Omental fat pad (tissue), 4 donors: ENCODE measurements around the gene TMEM106A. TPM values are rescaled to one million over a fixed set of nuclear protein-coding genes. Genes with fewer than 3 reads are reported as not detected.
"Not testable (repeated sequence)": the region's sequence is repeated elsewhere in the genome, so short reads cannot be mapped to it uniquely, and the experiment has no call there.

Experiments
- ATAC-seq: fragments of 150-250 bp; one replicate; pipeline ENCODE4 v1.9.1; 2016; ENCODE audit warnings: mild to moderate bottlenecking, moderate library complexity; ENCODE audit not compliant: low FRiP score
- DNase-seq: peaks from one replicate; pipeline ENCODE4 v3.0.0-alpha.2; 2019; ENCODE audit warnings: low spot score
- total RNA-seq, 4 donors: library from RNA; depleted of rRNA; stranded (reverse); fragments of >200 nt; gene quantifications; one replicate each; pipeline ENCODE4 v1.1.0, GENCODE V29; 2016
- TF ChIP-seq, protein P1 (sequence below), 3 donors: fragments of 450-650 bp; IDR thresholded peaks; one replicate each; pipeline ENCODE4 v1.5.1; 2016 to 2017; ENCODE audit warnings: antibody characterized with exemption in 3 of 3, mild to moderate bottlenecking in 3 of 3, moderate library complexity in 2 of 3

The TMEM106A gene, protein sequence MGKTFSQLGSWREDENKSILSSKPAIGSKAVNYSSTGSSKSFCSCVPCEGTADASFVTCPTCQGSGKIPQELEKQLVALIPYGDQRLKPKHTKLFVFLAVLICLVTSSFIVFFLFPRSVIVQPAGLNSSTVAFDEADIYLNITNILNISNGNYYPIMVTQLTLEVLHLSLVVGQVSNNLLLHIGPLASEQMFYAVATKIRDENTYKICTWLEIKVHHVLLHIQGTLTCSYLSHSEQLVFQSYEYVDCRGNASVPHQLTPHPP
- total RNA-seq, result 10 to 100 TPM in 3 of 4 donors, 1 to 10 TPM in 1; 8.9 to 15.1 (median 14.5) TPM

DNA sequence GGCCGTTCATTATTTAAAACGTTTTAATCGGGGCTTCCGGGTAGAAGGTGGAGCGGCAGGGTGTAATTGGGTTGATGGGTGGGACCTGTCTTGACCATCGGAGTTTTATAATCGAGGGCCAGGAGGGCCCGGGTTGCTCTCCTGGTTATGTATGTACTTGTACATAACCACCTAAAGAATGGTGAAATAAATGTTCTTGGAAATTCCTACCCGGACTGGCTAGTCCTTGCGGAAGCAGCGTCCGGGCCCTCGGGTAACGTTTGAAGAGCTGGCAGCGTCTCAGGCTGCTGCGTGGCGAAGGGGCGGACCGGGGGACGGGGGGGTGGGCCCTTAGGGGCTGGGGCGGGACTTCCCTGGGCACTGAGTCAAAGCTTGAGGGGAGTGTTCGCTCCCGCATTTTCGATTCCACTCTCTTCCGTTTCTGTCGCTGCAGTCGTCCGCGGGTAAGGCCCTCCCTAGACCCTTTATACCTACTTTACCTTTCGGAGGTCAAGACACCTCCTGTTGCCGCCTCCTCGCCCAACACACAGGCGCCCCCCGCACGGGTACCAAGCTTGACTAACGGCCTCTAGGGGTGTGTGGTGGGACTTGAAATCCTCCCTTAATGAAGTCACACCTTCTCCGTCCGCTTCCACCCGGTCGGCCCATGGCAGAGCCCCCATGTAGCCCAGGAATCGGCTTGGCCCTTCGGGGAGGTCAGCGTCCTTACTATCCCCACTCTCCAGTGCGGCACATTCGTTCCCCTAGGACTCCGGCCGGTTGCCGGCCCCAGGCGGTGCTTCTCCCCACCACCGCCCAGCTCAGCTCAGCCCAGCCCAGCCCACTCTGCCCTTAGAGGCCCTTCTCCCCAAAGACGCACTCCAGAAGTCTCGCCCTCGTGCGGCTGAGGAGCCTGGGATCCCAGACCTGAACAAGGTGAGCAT is at the start of gene TMEM106A:
Gene TMEM106A, plus strand, starts transcription at position 396 of the 923 bp plus-strand sequence. CDS start 1,167 bp downstream, outside the sequence.
- peak; percentile 93 for ATAC-seq
- TF ChIP-seq, protein P1, sequence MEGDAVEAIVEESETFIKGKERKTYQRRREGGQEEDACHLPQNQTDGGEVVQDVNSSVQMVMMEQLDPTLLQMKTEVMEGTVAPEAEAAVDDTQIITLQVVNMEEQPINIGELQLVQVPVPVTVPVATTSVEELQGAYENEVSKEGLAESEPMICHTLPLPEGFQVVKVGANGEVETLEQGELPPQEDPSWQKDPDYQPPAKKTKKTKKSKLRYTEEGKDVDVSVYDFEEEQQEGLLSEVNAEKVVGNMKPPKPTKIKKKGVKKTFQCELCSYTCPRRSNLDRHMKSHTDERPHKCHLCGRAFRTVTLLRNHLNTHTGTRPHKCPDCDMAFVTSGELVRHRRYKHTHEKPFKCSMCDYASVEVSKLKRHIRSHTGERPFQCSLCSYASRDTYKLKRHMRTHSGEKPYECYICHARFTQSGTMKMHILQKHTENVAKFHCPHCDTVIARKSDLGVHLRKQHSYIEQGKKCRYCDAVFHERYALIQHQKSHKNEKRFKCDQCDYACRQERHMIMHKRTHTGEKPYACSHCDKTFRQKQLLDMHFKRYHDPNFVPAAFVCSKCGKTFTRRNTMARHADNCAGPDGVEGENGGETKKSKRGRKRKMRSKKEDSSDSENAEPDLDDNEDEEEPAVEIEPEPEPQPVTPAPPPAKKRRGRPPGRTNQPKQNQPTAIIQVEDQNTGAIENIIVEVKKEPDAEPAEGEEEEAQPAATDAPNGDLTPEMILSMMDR (IDR thresholded peaks at IDR 0.05), result no peak
- DNase-seq, result peak; percentile 38

DNA sequence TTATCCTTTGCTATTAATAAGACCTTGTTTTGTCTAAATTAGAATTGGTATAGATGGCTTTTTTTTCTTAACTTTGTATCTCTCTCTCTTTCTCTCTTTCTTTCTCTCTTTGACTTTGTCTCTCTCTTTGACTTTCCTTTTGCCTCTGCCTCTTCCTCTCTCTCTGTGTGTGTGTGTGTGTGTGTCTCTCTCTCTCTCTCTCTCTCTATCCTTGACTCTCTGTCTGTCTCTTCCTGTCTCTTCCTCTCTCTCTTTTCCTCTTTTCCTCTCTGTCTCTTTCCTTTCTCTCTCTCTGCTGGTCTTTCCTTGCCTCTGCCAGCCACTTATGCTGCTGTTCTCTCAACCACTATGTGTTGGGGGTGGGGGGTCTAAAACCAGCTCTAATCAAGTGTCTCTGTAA is 45.7 kb upstream of the TMEM106A start:
- DNase-seq, ATAC-seq: not testable (repeated sequence)

DNA sequence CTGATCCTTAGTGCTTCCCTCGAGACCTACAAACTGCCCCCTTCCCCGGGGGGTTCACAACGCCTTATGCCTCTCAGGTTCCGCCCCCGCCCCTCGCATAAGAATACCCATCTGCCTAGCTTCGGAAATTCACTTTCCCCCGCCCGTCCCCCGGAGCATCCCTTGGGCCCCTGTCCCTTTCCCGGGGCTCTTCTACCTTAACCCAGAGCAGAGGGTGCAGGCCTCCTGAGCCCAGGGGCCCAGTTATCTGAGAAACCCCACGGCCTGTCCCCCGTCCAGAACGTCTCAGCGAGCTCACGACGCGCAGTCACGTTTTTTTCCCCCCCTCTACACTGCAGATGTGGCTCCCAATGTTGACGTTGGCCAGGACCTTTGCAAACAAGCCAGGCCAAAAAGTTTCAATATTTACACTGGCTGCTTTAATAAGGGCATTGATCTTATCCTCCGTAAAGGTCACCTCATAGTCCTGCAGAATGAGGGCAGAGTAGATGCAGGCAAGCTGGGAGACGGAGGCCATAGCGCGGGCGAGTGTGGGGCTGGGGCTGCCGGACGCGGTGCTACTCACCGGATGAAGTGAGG is 42.0 kb upstream of the TMEM106A start:
- DNase-seq (no peak), ATAC-seq (peak; percentile 34)
- TF ChIP-seq, protein P1 (IDR thresholded peaks at IDR 0.05), result no peak

DNA sequence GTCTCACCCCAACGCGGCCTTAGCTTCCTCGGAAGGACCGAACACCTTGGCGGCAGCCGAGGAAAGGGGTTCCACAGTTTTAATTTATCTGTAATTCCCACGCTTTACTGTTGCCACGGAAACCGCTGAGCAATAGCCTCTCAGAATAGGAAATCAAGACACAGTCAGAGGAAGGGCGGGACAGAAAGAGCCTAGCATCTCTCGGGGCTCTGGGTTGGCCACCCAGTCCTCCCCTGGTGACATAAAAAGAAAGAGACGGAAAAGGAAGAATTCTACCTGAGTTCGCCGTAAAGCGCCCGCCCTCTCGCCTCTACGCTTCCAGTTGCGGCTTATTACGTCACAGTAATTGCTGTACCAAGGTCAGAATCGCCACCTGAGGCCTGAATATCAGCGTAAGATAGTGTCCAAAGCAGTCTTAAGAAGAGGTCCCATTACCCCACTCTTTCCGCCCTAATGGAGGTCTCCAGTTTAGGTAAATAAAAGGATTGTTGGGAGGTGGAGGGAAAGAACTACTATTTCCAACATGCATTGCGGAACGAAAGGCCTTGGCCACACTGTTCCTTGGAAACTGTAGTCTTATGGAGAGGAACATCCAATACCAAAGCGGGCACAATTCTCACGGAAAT is 41.4 kb upstream of the TMEM106A start:
- TF ChIP-seq, protein P1 (IDR thresholded peaks at IDR 0.05), result no peak
- ATAC-seq (peak; percentile 88), DNase-seq (peak; percentile 61)

DNA sequence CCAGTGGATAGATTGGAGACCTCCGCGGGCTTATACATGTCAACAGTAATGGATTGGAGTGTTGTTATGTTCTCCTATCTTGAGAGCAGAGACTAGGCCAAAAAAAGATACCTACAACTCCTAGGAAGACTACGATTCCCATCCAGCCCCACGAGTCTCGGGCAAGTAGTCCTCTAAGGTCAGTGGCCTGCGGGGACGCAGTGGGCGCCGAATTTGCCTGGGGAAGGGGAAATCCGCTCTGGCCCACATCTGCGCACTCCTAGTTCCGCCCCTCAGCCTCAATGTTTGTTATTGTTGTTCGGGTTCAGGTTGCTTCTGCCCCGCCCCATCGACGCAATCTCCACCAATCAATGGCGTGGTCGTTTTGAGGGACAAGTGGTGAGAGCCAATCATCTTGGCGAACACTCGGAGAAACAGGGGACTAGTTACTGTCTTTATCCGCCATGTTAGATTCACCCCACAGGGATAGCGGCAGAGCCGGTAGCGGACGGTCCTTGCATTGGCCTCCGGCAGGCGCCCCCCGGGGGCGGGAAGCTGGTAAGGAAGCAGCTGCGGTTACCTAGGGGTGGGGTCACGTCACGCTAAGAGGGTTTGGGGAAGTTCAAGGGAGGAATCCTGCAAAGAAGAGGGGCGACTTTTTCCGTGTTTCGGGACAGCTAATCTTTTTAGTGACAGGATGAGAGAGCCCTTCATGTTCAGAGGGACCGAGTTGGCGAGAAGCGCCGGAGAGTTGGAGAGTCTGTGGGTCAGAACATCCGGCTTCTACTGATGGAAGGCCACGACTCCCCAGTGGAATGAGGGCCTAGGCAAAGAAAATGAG is 40.7 kb upstream of the TMEM106A start, which contains the start of gene NBR1:
Gene NBR1, plus strand, starts transcription at position 449 of the 820 bp plus-strand sequence. CDS start 4,586 bp downstream, outside the sequence.
- ATAC-seq, result peak; percentile 74
- DNase-seq, result peak; percentile 93
- TF ChIP-seq, protein P1 (IDR thresholded peaks at IDR 0.05), result no peak

DNA sequence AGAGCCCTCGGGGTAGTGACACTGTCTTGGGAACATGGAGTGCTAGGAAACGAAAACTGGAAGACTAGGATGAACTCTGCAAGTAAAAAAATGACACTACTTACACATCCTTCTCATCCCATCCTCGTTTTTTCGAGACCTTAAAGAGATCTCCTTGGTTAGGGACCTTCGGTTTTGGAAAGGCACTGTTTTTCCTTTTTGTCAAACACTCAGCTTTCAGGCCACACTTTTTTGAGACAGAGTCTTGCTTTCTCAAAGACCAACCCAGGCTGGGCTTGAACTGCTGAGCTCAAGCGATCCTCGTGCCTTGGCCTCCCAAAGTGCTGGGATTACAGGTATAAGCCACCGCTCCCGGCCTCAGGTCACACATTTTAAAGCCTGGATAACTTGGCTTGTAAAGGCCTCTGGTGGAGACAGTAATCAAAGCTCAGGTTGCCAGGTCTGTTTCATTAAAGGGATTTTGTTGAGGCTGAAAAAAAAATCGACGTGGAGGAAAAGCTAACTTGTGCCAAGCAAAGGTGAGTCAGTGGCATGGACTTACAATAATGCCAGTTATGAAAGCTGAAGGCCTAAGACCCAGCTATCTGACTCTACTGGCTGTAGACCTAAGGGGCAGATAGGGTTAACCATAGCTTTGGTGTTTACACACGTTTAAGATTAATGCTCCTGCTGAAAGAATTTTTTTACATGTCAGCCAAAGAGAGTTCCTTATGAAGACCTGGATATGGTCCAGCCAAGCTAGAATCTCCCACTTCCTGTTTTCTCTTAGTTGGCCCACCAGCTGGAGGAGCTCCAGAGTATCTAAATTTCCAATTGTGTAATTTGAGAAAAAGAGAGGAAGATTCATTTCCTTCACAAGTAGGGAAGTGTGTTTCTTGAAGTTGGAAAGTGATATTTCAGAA is 39.8 kb upstream of the TMEM106A start:
- DNase-seq (no peak), ATAC-seq (peak; percentile 77)

More for the DNA sequence above, 39.8 kb upstream of the TMEM106A start:
- TF ChIP-seq, protein P1 (IDR thresholded peaks at IDR 0.05), result no peak
